Tibial nerve (tissue), 4 donors: ENCODE data around the gene MCCC1.

Experiments used
- CTCF ChIP-seq, 5 experiments: fragments of 200-600 bp in 3 of 5; fragments of 450-650 bp in 2 of 5; sonication (generic) in 3 of 5; IDR thresholded peaks; one replicate each; pipeline ENCODE4 v1.5.1; 2016 to 2019; ENCODE audit warnings: antibody characterized with exemption in 5 of 5, mild to moderate bottlenecking in 3 of 5, moderate library complexity in 2 of 5
- EP300 ChIP-seq, 2 donors: sonication (generic); formaldehyde crosslinking; IDR thresholded peaks; one replicate each; pipeline ENCODE4 v1.6.1; 2017; ENCODE audit warnings: antibody characterized with exemption in 2 of 2, mild to moderate bottlenecking in 1 of 2
- POLR2A ChIP-seq, 2 donors: fragments of 450-650 bp; IDR thresholded peaks; one replicate each; pipeline ENCODE4 v1.6.1; 2017; ENCODE audit warnings: antibody characterized with exemption in 2 of 2, mild to moderate bottlenecking in 2 of 2, moderate library complexity in 2 of 2

GRCh38 chr3:183094711-183095110 lies 4.6 kb downstream of the MCCC1 start:
- no peak for TF ChIP-seq CTCF (IDR thresholded peaks at IDR 0.05)
- no peak for TF ChIP-seq EP300 (IDR thresholded peaks at IDR 0.05)
- TF ChIP-seq POLR2A (IDR thresholded peaks at IDR 0.05): no peak
